Measurements from ENCODE around the gene COA5. TPM values are rescaled to one million over a fixed set of nuclear protein-coding genes. Genes with fewer than 3 reads are reported as not detected.

Gene COA5
- total and polyA plus RNA-seq, 10 donors: 24.4 to 69.7 (median 40.1) TPM

- DNase-seq: no peak
- no peak for TF ChIP-seq CTCF (IDR thresholded peaks at IDR 0.05 in 8 of 11, conservative IDR thresholded peaks at IDR 0.05 in 3 of 11)
- no peak for TF ChIP-seq POLR2AphosphoS5 (IDR thresholded peaks at IDR 0.05)
- TF ChIP-seq POLR2A (IDR thresholded peaks at IDR 0.05): no peak
- no peak overlapping the region for H3K27ac ChIP-seq
- H3K36me3 ChIP-seq: peaks cover 0 to 100% (median 89%) of the 10 kb centered on the region in 6 donors
- intact Hi-C loops (cut with DNase I; ENCODE audit: low total_unique reads): no loop called here
- H3K4me3 ChIP-seq: no peak overlapping the region
- H3K4me1 ChIP-seq: no peaks in the 10 kb centered on the region
- WGBS, 5 donors: 92 to 99% (median 97%) methylated on average over 5 of the region's 5 CpGs
- no peaks in the 10 kb centered on the region for H3K27me3 ChIP-seq (replicated peaks in 1 of 7)
- no peaks in the 10 kb centered on the region for H3K9me3 ChIP-seq
Observed at GRCh38 chr2:98570356-98570755, 38.0 kb downstream of the COA5 start.

- 94 to 97% (median 97%) methylated on average over 8 to 13 of the region's 13 CpGs for WGBS, 5 donors
- DNase-seq: no peak
- Histone ChIP-seq H3K36me3 (peaks cover 0 to 100% (median 90%) of the 10 kb centered on the region in 6 donors), H3K4me1 (peaks cover 0 to under 1% (median 0%) of the 10 kb centered on the region in 6 donors), H3K9me3 (no peaks in the 10 kb centered on the region), H3K27ac (no peak overlapping the region), H3K4me3 (no peak overlapping the region), H3K27me3 (replicated peaks in 1 of 7) (no peaks in the 10 kb centered on the region)
- intact Hi-C loops (cut with DNase I; ENCODE audit: low total_unique reads): no loop called here
- TF ChIP-seq CTCF (IDR thresholded peaks at IDR 0.05 in 8 of 11, conservative IDR thresholded peaks at IDR 0.05 in 3 of 11) (no peak), POLR2A (IDR thresholded peaks at IDR 0.05) (no peak), POLR2AphosphoS5 (IDR thresholded peaks at IDR 0.05) (no peak)
Observed at GRCh38 chr2:98569915-98570314, 38.4 kb downstream of the COA5 start.

- DNase-seq: peak; percentile 90
- Histone ChIP-seq H3K4me3 (no peak overlapping the region), H3K9me3 (no peaks in the 10 kb centered on the region), H3K36me3 (peaks cover 0 to 100% (median 93%) of the 10 kb centered on the region in 6 donors), H3K4me1 (peaks cover 0 to 7% (median 0%) of the 10 kb centered on the region in 6 donors), H3K27ac (no peak overlapping the region), H3K27me3 (replicated peaks in 1 of 7) (no peaks in the 10 kb centered on the region)
- 68 to 71% (median 70%) methylated on average over 17 to 19 of the region's 19 CpGs for WGBS, 5 donors
- TF ChIP-seq CTCF (IDR thresholded peaks at IDR 0.05 in 8 of 11, conservative IDR thresholded peaks at IDR 0.05 in 3 of 11) (peak; percentile 45 to 92 (median 78)), POLR2AphosphoS5 (IDR thresholded peaks at IDR 0.05) (no peak), POLR2A (IDR thresholded peaks at IDR 0.05) (no peak)
- intact Hi-C loops (cut with DNase I; ENCODE audit: low total_unique reads): no loop called here
Observed at GRCh38 chr2:98569197-98569793, 39.0 kb downstream of the COA5 start.

- intact Hi-C loops (cut with DNase I; ENCODE audit: low total_unique reads): no loop called here
Observed at GRCh38 chr2:98568161-98568956, 40.0 kb downstream of the COA5 start.

More at GRCh38 chr2:98568161-98568956, 40.0 kb downstream of the COA5 start:
- H3K27ac ChIP-seq: no peak overlapping the region
- 93 to 97% (median 96%) methylated on average over 10 to 11 of the region's 11 CpGs for WGBS, 5 donors
- DNase-seq: no peak
- TF ChIP-seq CTCF (IDR thresholded peaks at IDR 0.05 in 8 of 11, conservative IDR thresholded peaks at IDR 0.05 in 3 of 11): no peak
- no peak for TF ChIP-seq POLR2A (IDR thresholded peaks at IDR 0.05)
- no peak for TF ChIP-seq POLR2AphosphoS5 (IDR thresholded peaks at IDR 0.05)
- H3K36me3 ChIP-seq: peaks cover 0 to 100% (median 94%) of the 10 kb centered on the region in 6 donors
- no peak overlapping the region for H3K4me3 ChIP-seq
- H3K9me3 ChIP-seq: no peaks in the 10 kb centered on the region
- no peaks in the 10 kb centered on the region for H3K27me3 ChIP-seq (replicated peaks in 1 of 7)
- peaks cover 0 to 7% (median 0%) of the 10 kb centered on the region in 6 donors for H3K4me1 ChIP-seq
